Heart left ventricle (tissue), 16 donors: ENCODE results near the gene SMAD7. TPM values are rescaled to one million over a fixed set of nuclear protein-coding genes. Genes with fewer than 3 reads are reported as not detected.
A peak's percentile ranks its signal among the peaks of the same experiment; 100 is the strongest.

Experiments
- ATAC-seq, 4 donors: fragments of 200-7000 bp; cut with Tn5 transposase; one replicate each; pipeline ENCODE4 v1.9.1; 2020 to 2022; ENCODE audit warnings: moderate library complexity in 4 of 4, mild to moderate bottlenecking in 3 of 4, moderate number of reproducible peaks in 1 of 4
- DNase-seq, 5 donors: peaks; one replicate each; pipeline ENCODE4 v3.0.0-alpha.2; 2020
- H3K27ac ChIP-seq, 12 donors: fragments of 200-600 bp; sonication (generic) in 4 of 12; one replicate each; pipeline versions ENCODE4 v1.5.0 to v1.8.0; 2016 to 2022; ENCODE audit warnings: mild to moderate bottlenecking in 2 of 12
- H3K27me3 ChIP-seq, 9 donors: fragments of 200-600 bp; sonication (generic) in 2 of 9; one replicate each; pipeline versions ENCODE4 v1.5.1 to v1.8.0; 2016 to 2022; ENCODE audit warnings: mild to moderate bottlenecking in 3 of 9
- H3K36me3 ChIP-seq, 9 donors: fragments of 200-600 bp; sonication (generic) in 2 of 9; one replicate each; pipeline versions ENCODE4 v1.5.0 to v1.8.0; 2018 to 2022; ENCODE audit warnings: mild to moderate bottlenecking in 2 of 9
- H3K4me1 ChIP-seq, 12 donors: fragments of 200-600 bp; sonication (generic) in 4 of 12; one replicate each; pipeline versions ENCODE4 v1.5.0 to v1.8.0; 2016 to 2022; ENCODE audit warnings: mild to moderate bottlenecking in 3 of 12
- H3K4me3 ChIP-seq, 12 donors: fragments of 200-600 bp; sonication (generic) in 4 of 12; one replicate each; pipeline versions ENCODE4 v1.5.0 to v1.8.0; 2017 to 2022; ENCODE audit warnings: mild to moderate bottlenecking in 9 of 12, moderate library complexity in 4 of 12
- H3K9me3 ChIP-seq, 12 donors: fragments of 200-600 bp; sonication (generic) in 4 of 12; one replicate each; pipeline versions ENCODE4 v1.5.0 to v1.8.0; 2016 to 2022; ENCODE audit warnings: mild to moderate bottlenecking in 1 of 12
- POLR2A ChIP-seq, 2 donors: fragments of 450-650 bp; IDR thresholded peaks; one replicate each; pipeline ENCODE4 v1.6.1; 2017; ENCODE audit warnings: antibody characterized with exemption in 2 of 2, mild to moderate bottlenecking in 2 of 2, moderate library complexity in 2 of 2
- WGBS, 4 donors: extraction: QIAGEN DNeasy Blood & Tissue Kit in 2 of 4; methylation state at CpG; one replicate each; pipeline versions ENCODE4 v1.1.5 to v1.1.7; 2013 to 2018; 5-methylcytosine and 5-hydroxymethylcytosine counted together
- intact Hi-C, 10 donors: fragments of 100-400 bp; cut with DNase I; formaldehyde crosslinking; loops; one replicate each; pipeline versions ENCODE4 v1.11.1 to v1.14.2; 2022
- polyA plus RNA-seq, 2 donors: library from polyadenylated mRNA; stranded (reverse); fragments of 200-250 nt; gene quantifications; one replicate each; pipeline ENCODE4 v1.2.3, GENCODE V29; 2013
- total RNA-seq, 9 donors: library from RNA; depleted of rRNA in 2 of 9; stranded (reverse); fragments of >200 nt in 2 of 9; fragmentation: NEBNext Ultra II Directional in 3 of 9; extraction: Animal tissue kit (Norgen Biotek cat#: 25700) in 3 of 9; gene quantifications; one replicate each; pipeline versions ENCODE4 v1.1.0 to v1.2.4, GENCODE V29; 2016 to 2023
- TF ChIP-seq, protein P1 (sequence below), 12 donors: fragments of 200-600 bp; sonication (generic) in 4 of 12; IDR thresholded peaks; one replicate each; pipeline versions ENCODE4 v1.5.0 to v1.8.0; 2018 to 2022; ENCODE audit warnings: antibody characterized with exemption in 12 of 12, mild to moderate bottlenecking in 5 of 12
- donor health status: ischemic (EF 13 %, LVEDD 7.1; RV severe dilation, severe dysfunction).
- donor health status: healthy with polysubstance abuse.
- donor health status: DM: no; HTN: yes; CAD: no.
- donor health status: DM: no; HTN: no; CAD: no.
- donor health status: ischemic (EF 25% LVEDD 6.9; RV normal size, moderate dysfunction).
- donor health status: ischemic (EF 25% LVEDD 5.7; RV mildly dilated, moderate dysfunction).
- donor health status: healthy.
- donor health status: DM: yes; HTN: yes; CAD: no.
- donor health status: ischemic (EF 35%, LVEDD 5.7; RV mildly dilated, moderate dysfunction).
- donor health status: nonischemic (EF 11% LVEDD 7.7; RV severe dilation, severe dysfunction).
- donor health status: DM: yes; HTN: yes; CAD: no.
- donor health status: PGD.
- donor health status: ischemic (EF 29% LVEDD 5.4; RV normal size, mild dysfunction).
- donor health status: nonischemic (EF 23%, LVEDD 6.1; RV moderate dilation, normal function).

Gene SMAD7
- total and polyA plus RNA-seq, 11 donors: 9.1 to 32.0 (median 19.9) TPM

- TF ChIP-seq, protein P1, sequence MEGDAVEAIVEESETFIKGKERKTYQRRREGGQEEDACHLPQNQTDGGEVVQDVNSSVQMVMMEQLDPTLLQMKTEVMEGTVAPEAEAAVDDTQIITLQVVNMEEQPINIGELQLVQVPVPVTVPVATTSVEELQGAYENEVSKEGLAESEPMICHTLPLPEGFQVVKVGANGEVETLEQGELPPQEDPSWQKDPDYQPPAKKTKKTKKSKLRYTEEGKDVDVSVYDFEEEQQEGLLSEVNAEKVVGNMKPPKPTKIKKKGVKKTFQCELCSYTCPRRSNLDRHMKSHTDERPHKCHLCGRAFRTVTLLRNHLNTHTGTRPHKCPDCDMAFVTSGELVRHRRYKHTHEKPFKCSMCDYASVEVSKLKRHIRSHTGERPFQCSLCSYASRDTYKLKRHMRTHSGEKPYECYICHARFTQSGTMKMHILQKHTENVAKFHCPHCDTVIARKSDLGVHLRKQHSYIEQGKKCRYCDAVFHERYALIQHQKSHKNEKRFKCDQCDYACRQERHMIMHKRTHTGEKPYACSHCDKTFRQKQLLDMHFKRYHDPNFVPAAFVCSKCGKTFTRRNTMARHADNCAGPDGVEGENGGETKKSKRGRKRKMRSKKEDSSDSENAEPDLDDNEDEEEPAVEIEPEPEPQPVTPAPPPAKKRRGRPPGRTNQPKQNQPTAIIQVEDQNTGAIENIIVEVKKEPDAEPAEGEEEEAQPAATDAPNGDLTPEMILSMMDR (IDR thresholded peaks at IDR 0.05): no peak
- no peak for TF ChIP-seq POLR2A (IDR thresholded peaks at IDR 0.05)
- intact Hi-C loops: loop anchor here in 1 of 10 donors (10.0 kb wide), 1 partner anchor 250 kb away; no protein-coding TSS in a partner anchor
- H3K27me3 ChIP-seq: no peaks in the 10 kb centered on the region
- WGBS, 4 donors: 40 to 51% (median 48%) methylated on average over 17 of the region's 17 CpGs
- H3K36me3 ChIP-seq: peaks cover 0 to 23% (median 18%) of the 10 kb centered on the region in 9 donors
- H3K4me3 ChIP-seq: peak overlapping the region in 4 of 12 donors; percentile 15 to 23 (median 22)
- peak overlapping the region in 11 of 12 donors; percentile 0 to 85 (median 59) for H3K27ac ChIP-seq
- peaks cover 3 to 98% (median 81%) of the 10 kb centered on the region in 12 donors for H3K4me1 ChIP-seq
- H3K9me3 ChIP-seq: no peaks in the 10 kb centered on the region
- ATAC-seq (peak in 1 of 4 donors; percentile 39), DNase-seq (no peak)
Measured at GRCh38 chr18:48924630-48925490, 25.9 kb downstream of the SMAD7 start.

- no peaks in the 10 kb centered on the region for H3K9me3 ChIP-seq
- ATAC-seq (no peak), DNase-seq (no peak)
- peaks cover 0 to 31% (median 26%) of the 10 kb centered on the region in 9 donors for H3K36me3 ChIP-seq
- WGBS, 4 donors: 55 to 65% (median 60%) methylated on average over 15 of the region's 15 CpGs
- intact Hi-C loops: loop anchor here in 1 of 10 donors (10.0 kb wide), 1 partner anchor 249 kb away; no protein-coding TSS in a partner anchor
- TF ChIP-seq, protein P1 (IDR thresholded peaks at IDR 0.05): no peak
- TF ChIP-seq POLR2A (IDR thresholded peaks at IDR 0.05): no peak
- H3K4me1 ChIP-seq: peaks cover 0 to 97% (median 74%) of the 10 kb centered on the region in 12 donors
- no peaks in the 10 kb centered on the region for H3K27me3 ChIP-seq
- H3K4me3 ChIP-seq: peak overlapping the region in 6 of 12 donors; percentile 15 to 56 (median 34)
- peak overlapping the region in 11 of 12 donors; percentile 6 to 85 (median 72) for H3K27ac ChIP-seq
Measured at GRCh38 chr18:48923746-48924629, 26.8 kb downstream of the SMAD7 start.

- intact Hi-C loops: loop anchor here in 1 of 10 donors (10.0 kb wide), 1 partner anchor 248 kb away; no protein-coding TSS in a partner anchor
- H3K27me3 ChIP-seq: no peaks in the 10 kb centered on the region
- ATAC-seq (peak; percentile 55 to 71 (median 60)), DNase-seq (peak in 4 of 5 donors; percentile 60 to 78 (median 70))
- peak overlapping the region; percentile 5 to 56 (median 39) for H3K4me3 ChIP-seq
- TF ChIP-seq, protein P1 (IDR thresholded peaks at IDR 0.05): no peak
- TF ChIP-seq POLR2A (IDR thresholded peaks at IDR 0.05): peak in 1 of 2 donors; percentile 13
- WGBS, 4 donors: 38 to 53% (median 43%) methylated on average over 18 to 21 of the region's 21 CpGs
- no peaks in the 10 kb centered on the region for H3K9me3 ChIP-seq
- H3K36me3 ChIP-seq: peaks cover 0 to 36% (median 28%) of the 10 kb centered on the region in 9 donors
- peaks cover 0 to 94% (median 69%) of the 10 kb centered on the region in 12 donors for H3K4me1 ChIP-seq
- peak overlapping the region; percentile 54 to 85 (median 72) for H3K27ac ChIP-seq
Measured at GRCh38 chr18:48922801-48923730, 27.7 kb downstream of the SMAD7 start.
